ENCODE measurements around the gene PGLYRP1.

PGLYRP1 gene

GRCh38 chr19:46014941-46015686 is 7.7 kb downstream of the PGLYRP1 start:
- ChIA-PET CTCF (interaction anchor here (0.6 to 0.9 kb wide), 3 partner anchors 19 to 334 kb away, joined by 3 read pairs; no protein-coding TSS in a partner anchor), POLR2A (ENCODE audit: low non-redundant PET) (no interaction called here)
- peak; percentile 82 for DNase-seq (ENCODE audit: low spot score)
- peak overlapping the region; percentile 57 for H3K27ac ChIP-seq
- TF ChIP-seq, protein P1, sequence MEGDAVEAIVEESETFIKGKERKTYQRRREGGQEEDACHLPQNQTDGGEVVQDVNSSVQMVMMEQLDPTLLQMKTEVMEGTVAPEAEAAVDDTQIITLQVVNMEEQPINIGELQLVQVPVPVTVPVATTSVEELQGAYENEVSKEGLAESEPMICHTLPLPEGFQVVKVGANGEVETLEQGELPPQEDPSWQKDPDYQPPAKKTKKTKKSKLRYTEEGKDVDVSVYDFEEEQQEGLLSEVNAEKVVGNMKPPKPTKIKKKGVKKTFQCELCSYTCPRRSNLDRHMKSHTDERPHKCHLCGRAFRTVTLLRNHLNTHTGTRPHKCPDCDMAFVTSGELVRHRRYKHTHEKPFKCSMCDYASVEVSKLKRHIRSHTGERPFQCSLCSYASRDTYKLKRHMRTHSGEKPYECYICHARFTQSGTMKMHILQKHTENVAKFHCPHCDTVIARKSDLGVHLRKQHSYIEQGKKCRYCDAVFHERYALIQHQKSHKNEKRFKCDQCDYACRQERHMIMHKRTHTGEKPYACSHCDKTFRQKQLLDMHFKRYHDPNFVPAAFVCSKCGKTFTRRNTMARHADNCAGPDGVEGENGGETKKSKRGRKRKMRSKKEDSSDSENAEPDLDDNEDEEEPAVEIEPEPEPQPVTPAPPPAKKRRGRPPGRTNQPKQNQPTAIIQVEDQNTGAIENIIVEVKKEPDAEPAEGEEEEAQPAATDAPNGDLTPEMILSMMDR (conservative IDR thresholded peaks at IDR 0.05; ENCODE audit: low read depth) = no peak

DNA sequence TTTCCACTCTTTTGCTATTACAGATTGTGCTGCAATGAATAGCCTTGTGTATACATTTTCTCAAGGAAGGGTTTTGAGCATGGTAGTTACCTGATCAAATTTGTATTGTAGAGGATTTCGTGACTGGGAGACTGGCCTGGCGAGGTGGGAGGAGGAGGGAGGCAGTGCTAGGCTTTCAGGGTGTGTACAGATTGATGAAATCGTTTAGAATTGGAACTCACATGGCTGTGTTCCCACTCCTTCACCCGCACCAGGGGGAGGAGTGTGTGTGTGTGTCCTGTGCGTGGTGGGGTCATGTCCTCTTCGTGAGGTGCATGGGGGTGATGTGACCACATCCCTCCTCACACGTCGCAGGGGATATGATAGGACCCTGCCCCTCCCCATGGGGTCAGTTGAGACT is 8.3 kb downstream of the PGLYRP1 start:
- ChIA-PET CTCF (no interaction called here), POLR2A (ENCODE audit: low non-redundant PET) (no interaction called here)
- peak overlapping the region; percentile 46; the same call in 1 of the 2 replicates for H3K27ac ChIP-seq
- DNase-seq (ENCODE audit: low spot score) = no peak
- TF ChIP-seq, protein P1 (conservative IDR thresholded peaks at IDR 0.05; ENCODE audit: low read depth) = no peak

GRCh38 chr19:46009530-46010510 is 13.0 kb downstream of the PGLYRP1 start:
- ChIA-PET CTCF (interaction anchor here (0.5 to 1.6 kb wide), 11 partner anchors 11 to 700 kb away, joined by 3 to 8 read pairs (median 3); no protein-coding TSS in a partner anchor), POLR2A (ENCODE audit: low non-redundant PET) (no interaction called here)
- TF ChIP-seq, protein P1 (conservative IDR thresholded peaks at IDR 0.05; ENCODE audit: low read depth) = peak; percentile 88
- no peak for DNase-seq (ENCODE audit: low spot score)
- H3K27ac ChIP-seq = no peak overlapping the region

DNA sequence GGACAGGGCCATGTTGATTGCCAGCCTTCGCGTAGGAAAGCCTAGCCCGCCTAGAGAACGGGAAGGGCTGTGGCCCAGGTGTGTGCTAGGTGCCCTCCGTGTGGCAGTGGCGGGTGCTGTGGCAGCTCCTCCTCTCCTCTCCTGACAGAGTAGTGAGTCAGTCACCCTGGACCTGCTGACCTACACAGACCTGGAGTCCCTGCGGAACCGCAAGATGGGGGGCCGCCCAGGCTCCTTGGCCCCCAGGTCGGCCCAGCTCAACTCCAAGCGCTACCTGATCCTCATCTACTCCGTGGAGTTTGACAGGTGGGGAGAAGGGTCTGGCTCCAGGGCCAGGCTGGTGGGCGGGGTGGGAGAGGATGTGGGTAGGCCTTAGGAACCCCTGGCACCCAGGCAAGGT is 16.4 kb downstream of the PGLYRP1 start:
- CTCF ChIA-PET = interaction anchor here (0.6 kb wide), 1 partner anchor 624 kb away, joined by 3 read pairs; no protein-coding TSS in a partner anchor
- POLR2A ChIA-PET (ENCODE audit: low non-redundant PET) = no interaction called here
- TF ChIP-seq, protein P1 (conservative IDR thresholded peaks at IDR 0.05; ENCODE audit: low read depth) = no peak

GRCh38 chr19:46002678-46003275 is 20.1 kb downstream of the PGLYRP1 start:
- POLR2A ChIA-PET (ENCODE audit: low non-redundant PET) = interaction anchor here (0.6 kb wide), 1 partner anchor 54 kb away, joined by 3 read pairs; no protein-coding TSS in a partner anchor
- H3K27ac ChIP-seq = peak overlapping the region; percentile 24; the same call in 1 of the 2 replicates
- DNase-seq (ENCODE audit: low spot score) = no peak
- CTCF ChIA-PET = no interaction called here
- TF ChIP-seq, protein P1 (conservative IDR thresholded peaks at IDR 0.05; ENCODE audit: low read depth) = no peak

More for the DNA sequence above, 16.4 kb downstream of the PGLYRP1 start:
- H3K27ac ChIP-seq = no peak overlapping the region
- DNase-seq (ENCODE audit: low spot score) = no peak

Measured in RWPE1 (cell line).